Left ventricle myocardium inferior (tissue), 1 donor: Measurements from ENCODE around the gene PTPRN2. TPM values are rescaled to one million over a fixed set of nuclear protein-coding genes. Genes with fewer than 3 reads are reported as not detected.
A peak's percentile ranks its signal among the peaks of the same experiment; 100 is the strongest.

Experiments
- DNase-seq: peaks from one replicate; pipeline ENCODE4 v3.0.0-alpha.2; 2020
- H3K27ac ChIP-seq: fragments of 200-600 bp; replicated peaks from 2 replicates; pipeline ENCODE4 v1.8.0; 2021
- H3K27me3 ChIP-seq: fragments of 200-600 bp; 2 replicates; pipeline ENCODE4 v1.8.0; 2021; ENCODE audit warnings: low read depth
- H3K36me3 ChIP-seq: fragments of 200-600 bp; 2 replicates; pipeline ENCODE4 v1.8.0; 2021
- H3K4me1 ChIP-seq: fragments of 200-600 bp; 2 replicates; pipeline ENCODE4 v1.8.0; 2021
- H3K4me3 ChIP-seq: fragments of 200-600 bp; 2 replicates; pipeline ENCODE4 v1.8.0; 2021; ENCODE audit warnings: mild to moderate bottlenecking, moderate library complexity
- H3K9me3 ChIP-seq: fragments of 200-600 bp; replicated peaks from 2 replicates; pipeline ENCODE4 v1.8.0; 2021
- CTCF ChIP-seq: fragments of 200-600 bp; IDR thresholded peaks from 2 replicates; pipeline ENCODE4 v1.8.0; 2021; ENCODE audit warnings: antibody characterized with exemption, mild to moderate bottlenecking, borderline replicate concordance
- intact Hi-C: fragments of 100-400 bp; cut with micrococcal nuclease; formaldehyde crosslinking; loops from one replicate; pipeline ENCODE4 v1.11.0; 2022
- total RNA-seq: library from RNA; stranded (reverse); fragmentation: NEBNext Ultra II Directional; extraction: Animal tissue kit (Norgen Biotek cat#: 25700); gene quantifications from one replicate; pipeline ENCODE4 v1.2.1, GENCODE V29; 2021
- donor health status: DM: no; HTN: yes; CAD: no; lungs with severe emphysema.

Gene PTPRN2
- total RNA-seq, 1 donor from 2014 or later: 1.3 TPM

GRCh38 chr7:158556721-158557440, 30.7 kb downstream of the PTPRN2 start:
- DNase-seq: no peak
- no peaks in the 10 kb centered on the region for H3K36me3 ChIP-seq
- no peak for TF ChIP-seq CTCF
- H3K27me3 ChIP-seq: peaks cover 60% of the 10 kb centered on the region
- no peak overlapping the region for H3K4me3 ChIP-seq
- H3K9me3 ChIP-seq: no peaks in the 10 kb centered on the region
- intact Hi-C loops: no loop called here
- no peaks in the 10 kb centered on the region for H3K4me1 ChIP-seq
- H3K27ac ChIP-seq: no peak overlapping the region

- Histone ChIP-seq H3K36me3 (no peaks in the 10 kb centered on the region), H3K27ac (no peak overlapping the region), H3K9me3 (no peaks in the 10 kb centered on the region), H3K4me1 (no peaks in the 10 kb centered on the region), H3K4me3 (no peak overlapping the region), H3K27me3 (peaks cover 50% of the 10 kb centered on the region)
- no peak for TF ChIP-seq CTCF
- DNase-seq: no peak
- intact Hi-C loops: no loop called here
Measured at GRCh38 chr7:158555034-158555520, 32.5 kb downstream of the PTPRN2 start.

- peaks cover 13% of the 10 kb centered on the region for H3K4me1 ChIP-seq
- H3K27ac ChIP-seq: no peak overlapping the region
- TF ChIP-seq CTCF: no peak
- H3K36me3 ChIP-seq: no peaks in the 10 kb centered on the region
- intact Hi-C loops: no loop called here
- H3K27me3 ChIP-seq: peaks cover 75% of the 10 kb centered on the region
- no peaks in the 10 kb centered on the region for H3K9me3 ChIP-seq
- no peak for DNase-seq
- H3K4me3 ChIP-seq: no peak overlapping the region
Measured at GRCh38 chr7:158550886-158551452, 36.7 kb downstream of the PTPRN2 start.

DNA sequence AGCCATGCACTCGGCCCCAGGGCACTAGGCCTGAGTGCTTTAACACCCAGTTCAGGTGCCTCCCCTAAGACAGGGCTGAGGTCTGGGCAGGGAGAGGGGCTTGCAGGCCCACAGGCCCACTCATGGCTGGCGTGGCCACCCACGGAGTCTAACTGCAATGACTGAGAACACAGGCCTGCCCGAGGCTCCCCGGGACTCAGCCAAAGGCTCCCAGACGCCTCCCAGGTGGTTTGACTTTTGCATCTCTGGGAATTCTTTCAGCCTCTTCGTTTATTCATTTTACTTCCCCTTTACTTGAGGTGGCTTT, 37.3 kb downstream of the PTPRN2 start:
- Histone ChIP-seq H3K4me1 (peaks cover 13% of the 10 kb centered on the region), H3K9me3 (no peaks in the 10 kb centered on the region), H3K27ac (no peak overlapping the region), H3K27me3 (peaks cover 75% of the 10 kb centered on the region), H3K4me3 (no peak overlapping the region), H3K36me3 (no peaks in the 10 kb centered on the region)
- no peak for TF ChIP-seq CTCF
- no peak for DNase-seq
- intact Hi-C loops: no loop called here

DNA sequence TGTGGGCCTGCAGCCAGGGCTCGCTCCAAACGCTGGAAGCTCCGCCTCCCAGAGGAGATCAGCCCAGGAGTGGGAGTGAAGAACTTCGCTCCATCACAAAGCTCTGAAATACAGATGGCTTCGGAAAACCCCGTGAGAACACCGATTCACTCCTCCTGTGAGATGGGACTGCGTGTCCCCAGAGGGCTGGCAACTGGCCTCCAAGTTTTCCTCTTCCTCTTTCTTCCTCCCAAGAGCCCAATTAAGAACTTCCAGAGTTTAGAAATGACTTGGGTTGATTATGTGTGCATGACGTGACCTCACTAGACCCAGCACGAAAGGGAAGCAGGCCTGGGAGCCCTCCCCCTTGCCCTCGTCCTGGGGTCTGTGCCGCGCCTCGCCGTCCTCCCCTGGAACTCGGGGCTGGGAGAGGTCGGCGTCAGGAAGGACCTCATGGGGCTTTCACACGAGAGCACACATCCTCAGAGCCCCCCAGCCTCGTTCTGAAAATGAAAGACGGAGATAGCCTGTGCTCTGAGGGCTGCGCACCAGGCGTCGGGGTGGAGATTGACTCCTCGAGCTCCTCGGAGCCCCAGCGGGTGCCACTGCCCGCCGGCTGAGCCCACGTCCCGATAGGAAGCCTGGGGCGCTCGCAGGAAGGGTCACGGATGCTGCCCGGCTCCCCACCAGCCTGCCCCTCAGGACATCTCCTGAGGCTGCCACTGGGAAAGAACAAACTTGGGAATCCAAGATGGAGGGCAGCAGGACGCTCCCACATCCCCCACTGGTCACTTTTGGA, 37.8 kb downstream of the PTPRN2 start:
- no peaks in the 10 kb centered on the region for H3K36me3 ChIP-seq
- TF ChIP-seq CTCF: no peak
- no peak overlapping the region for H3K27ac ChIP-seq
- peak overlapping the region; percentile 53 for H3K4me3 ChIP-seq
- DNase-seq: peak; percentile 60
- H3K9me3 ChIP-seq: no peaks in the 10 kb centered on the region
- intact Hi-C loops: no loop called here
- H3K4me1 ChIP-seq: peaks cover 13% of the 10 kb centered on the region
- peaks cover 76% of the 10 kb centered on the region for H3K27me3 ChIP-seq
